Measurements from ENCODE around the gene FCGR3B.
"Not testable (repeated sequence)": the region's sequence is repeated elsewhere in the genome, so short reads cannot be mapped to it uniquely, and the experiment has no call there.

Gene FCGR3B

DNA sequence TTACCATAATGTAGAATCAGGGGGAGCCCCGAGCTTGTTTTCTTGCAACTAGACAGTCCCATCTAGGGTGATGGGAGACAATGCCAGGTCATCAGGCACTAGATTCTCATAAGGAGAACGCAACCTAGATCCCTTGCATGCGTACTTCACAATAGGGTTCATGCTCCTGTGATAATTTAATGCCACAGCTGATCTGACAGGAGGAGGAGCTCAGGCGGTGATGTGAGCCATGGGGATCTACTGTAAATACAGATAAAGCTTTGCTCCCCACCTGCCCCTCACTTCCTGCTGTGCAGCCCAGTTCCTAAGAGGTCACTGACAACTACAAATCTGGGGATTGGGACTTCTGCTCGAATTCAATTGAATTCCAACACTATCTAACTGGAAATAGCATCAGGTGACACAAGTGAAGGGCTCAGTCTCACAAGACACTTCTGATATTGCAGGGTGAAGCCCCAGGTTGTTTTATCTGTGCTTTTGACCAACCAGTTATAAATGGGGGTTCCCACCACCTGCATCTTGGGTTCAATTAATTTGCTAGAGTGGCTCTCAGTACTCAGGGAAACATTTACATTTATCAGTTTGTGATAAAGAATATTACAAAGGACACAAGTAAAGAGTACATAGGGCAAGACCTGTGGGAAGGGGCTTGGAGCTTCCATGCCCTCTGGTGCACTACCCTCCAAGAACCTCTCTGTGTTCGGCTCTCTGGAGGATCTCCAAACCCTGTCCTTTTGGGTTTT, 7.4 kb upstream of the FCGR3B start:
- DNase-seq = not testable (repeated sequence)

- not testable (repeated sequence) for DNase-seq
Measured at GRCh38 chr1:161636976-161637375, 6.0 kb upstream of the FCGR3B start.

- DNase-seq = not testable (repeated sequence)
Measured at GRCh38 chr1:161636189-161636782, 5.3 kb upstream of the FCGR3B start.

- DNase-seq = not testable (repeated sequence)
Measured at GRCh38 chr1:161634993-161635392, 4.0 kb upstream of the FCGR3B start.

DNA sequence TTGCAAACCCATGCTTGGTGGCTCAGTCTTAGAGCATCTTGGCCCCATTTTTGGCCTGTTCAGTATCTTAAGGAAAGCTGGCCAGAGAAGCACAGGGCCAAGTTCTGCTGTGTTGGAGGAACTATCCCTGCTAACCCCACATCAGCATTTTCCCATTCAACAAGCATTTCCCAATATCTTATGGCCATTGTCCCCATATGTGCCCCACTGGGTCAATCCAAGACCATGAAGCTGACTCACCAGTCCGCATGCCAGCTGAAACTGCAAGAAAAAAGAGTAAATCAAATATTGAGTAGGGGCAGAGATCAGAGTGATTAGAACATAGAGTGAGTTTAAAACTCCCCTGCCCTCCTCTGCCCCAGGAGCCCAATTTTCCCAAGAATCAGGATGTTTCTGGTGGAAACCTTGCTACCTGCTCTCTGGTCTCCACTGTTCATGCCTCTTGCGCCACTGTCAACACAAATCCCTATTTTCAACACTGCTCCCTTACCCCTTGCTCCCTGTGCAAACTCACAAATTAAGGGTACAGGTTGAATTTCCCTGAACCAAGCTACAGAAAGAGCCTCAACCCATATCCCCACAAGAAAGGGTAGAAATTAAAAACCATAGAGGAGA, 741 bp downstream of the FCGR3B start:
- not testable (repeated sequence) for DNase-seq

DNA sequence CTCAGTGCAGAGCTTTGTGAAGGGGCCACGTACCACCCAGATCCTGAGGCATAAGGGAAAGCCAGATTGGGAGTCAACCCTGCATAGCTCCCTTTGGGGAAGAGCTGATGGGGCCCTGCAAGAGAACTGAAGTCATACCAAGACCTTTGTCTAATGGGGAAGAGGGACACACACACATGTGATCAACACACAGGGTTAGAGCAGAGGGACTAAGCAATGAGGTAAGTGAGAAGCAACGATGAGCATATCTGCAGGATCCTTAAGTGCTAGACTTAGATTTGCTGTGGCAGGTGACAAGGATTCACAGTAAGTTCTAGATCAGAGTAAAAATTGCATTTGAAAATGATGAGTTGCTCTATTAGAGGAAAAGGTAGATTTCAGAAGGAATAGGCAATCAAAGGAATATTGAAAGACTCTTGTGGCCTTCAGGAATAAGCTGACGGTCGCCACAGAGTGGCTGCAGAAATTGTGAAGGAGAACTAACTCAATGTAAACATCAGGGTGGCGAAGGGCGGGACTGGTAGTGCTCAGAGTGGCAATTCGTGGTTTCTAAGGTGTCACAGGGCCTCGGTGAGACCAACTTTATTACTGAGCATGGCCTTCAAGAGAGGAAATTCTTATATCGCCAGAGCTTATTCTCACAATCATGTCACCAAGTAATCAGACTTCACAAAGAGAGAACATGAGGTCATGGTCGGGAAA, 4.4 kb downstream of the FCGR3B start:
- DNase-seq = not testable (repeated sequence)

DNA sequence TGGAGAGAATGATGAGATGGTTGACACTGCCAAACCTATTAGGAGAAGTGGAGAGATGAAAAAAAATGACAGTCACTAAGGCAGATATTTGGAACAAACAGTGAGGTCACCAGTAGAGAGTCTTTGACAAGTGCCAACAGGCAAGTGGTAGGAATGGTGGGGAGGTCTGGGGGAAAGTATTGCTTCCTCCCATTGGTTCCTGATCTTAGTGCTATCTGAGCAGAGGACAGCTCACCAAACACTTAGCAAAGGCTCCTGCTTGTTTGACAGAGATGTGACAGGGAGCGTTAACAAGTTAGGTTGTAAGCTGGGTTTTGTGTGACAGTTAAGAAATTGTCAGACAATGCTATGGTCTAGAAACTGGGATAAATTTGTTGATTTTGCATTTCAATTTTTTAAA, 6.4 kb downstream of the FCGR3B start:
- DNase-seq = not testable (repeated sequence)

DNA sequence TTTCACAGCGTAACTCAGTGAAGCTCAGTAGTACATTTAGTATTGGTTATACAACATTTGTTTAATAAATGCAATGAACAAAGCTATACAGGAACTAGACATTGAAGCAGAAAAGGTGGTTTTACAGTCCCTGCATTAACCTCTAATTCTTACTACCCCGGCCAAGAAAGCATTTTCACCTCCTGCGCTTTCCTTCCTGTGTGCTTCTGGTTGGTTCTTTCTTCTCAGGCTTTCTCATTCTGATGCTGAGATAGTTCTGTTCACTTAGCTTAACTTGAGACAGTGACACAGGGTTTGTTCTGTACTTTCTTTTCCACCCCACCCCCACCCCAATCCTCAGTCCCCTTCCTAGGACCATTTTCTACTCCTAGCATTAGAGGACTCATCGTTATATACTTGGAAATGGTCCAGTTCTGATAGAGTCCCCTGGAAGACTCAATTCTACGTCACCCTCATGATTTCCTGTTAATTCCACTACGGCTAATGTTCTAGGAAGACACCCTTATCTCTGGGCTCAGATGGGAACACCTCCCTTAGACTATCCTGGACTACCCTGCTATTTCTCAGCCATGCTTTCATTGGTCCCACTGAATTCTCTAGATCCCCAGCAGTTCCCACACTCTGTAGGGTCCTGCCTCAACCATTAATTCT, 7.5 kb downstream of the FCGR3B start:
- DNase-seq = not testable (repeated sequence)

GRCh38 chr1:161622054-161622453, 8.9 kb downstream of the FCGR3B start:
- not testable (repeated sequence) for DNase-seq

DNA sequence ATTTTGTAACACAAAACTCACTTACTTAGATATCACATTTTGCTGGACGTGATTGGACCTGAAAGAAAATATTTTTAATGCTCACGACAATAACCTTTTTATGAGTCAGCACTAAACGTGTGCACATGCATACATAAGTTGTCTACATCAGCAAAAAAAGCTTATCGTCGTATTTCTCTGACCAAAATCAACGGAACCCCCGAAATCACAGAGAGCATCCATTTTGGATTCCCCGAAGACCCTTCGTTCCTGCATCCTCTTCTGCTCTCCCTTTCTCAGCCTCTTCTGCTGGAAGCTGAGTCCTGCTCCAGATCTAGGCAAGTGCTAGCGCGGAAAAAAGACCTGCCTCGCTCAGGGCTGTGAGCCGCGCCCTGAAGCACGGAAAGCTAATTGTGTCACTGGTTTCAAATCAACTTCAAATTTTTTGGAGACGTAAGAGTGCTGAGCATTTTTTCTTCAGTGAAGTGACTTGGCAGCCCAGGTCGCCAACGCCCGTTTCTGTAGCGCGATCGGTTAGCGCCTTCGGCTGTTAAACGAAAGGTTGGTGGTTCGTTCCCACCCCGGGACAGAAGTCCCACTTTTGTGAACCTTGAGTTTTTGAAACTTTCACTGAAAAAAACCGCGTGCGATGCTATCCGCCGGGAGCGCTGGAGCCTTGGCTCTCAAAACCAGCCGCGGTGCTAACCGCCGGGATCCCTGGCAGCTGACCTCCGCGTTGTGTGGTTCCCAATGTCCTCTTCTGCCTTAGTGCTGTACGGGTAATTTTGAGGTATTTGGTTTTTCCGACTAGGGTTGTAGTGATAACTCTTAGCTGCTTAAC, 9.6 kb downstream of the FCGR3B start:
- peak; percentile 70 for DNase-seq

DNA sequence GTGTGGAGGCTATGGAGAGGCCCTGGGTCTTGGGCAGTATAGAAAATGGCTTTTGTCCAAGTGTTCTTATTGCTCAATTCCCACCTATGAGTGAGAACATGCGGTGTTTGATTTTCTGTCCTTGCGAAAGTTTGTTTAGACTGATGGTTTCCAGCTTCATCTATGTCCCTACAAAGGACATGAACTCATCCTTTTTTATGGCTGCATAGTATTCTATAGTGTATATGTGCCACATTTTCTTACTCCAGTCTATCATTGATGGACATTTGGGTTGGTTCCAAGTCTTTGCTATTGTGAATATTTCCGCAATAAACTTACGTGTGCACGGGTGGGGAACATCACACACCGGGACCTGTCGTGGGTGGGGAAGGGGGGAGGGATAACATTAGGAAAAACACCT, 10.6 kb downstream of the FCGR3B start:
- DNase-seq = not testable (repeated sequence)

DNA sequence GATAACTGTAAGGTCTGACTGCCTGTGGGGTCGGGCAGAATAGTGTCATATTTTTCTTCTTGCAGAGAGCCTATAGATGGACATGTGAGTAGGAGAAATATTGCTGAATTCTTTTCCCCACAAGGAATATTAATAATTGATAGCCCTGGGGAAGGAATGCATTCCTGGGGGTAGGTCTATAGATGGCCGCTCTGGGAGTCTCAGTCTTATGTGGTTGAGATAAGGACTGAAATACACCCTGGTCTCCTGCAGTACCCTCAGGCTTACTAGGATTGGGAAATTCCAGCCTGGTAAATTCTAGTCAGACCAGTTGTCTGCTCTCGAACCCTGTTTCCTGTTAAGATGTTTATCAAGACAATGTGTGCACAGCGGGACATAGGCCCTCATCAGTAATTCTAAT, 12.5 kb downstream of the FCGR3B start:
- DNase-seq = not testable (repeated sequence)

DNA sequence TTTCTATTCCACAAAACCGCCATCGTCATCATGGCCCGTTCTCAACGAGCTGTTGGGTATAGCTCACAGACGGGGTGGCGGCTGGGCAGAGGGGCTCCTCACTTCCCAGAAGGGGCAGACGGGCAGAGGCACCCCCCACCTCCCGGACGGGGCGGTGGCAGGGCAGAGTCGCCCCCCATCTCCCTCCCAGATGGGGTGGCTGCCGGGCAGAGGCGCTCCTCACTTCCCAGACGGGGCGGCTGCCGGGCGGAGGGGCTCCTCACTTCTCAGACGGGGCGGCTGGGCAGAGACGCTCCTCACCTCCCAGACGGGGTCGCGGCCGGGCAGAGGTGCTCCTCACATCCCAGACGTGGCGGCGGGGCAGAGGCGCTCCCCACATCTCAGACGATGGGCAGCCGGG, 14.6 kb downstream of the FCGR3B start:
- not testable (repeated sequence) for DNase-seq

DNA sequence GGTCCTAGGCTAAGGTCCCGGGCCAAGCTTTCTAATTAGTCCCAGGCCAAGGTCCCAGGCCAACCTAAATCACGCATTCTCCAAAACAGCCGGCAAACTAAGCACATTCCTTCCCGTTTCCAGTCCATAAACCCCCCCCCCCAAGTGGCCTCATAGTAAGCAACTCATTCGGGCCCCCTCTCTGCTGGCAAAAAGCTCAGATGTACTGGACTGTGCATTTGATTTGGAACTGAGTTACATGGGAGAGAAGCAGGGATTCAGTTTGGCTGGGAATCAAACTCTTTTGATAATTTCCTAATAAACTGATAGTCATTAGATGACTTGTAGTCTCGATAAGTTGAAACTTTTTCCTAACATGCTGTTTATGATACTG, 17.8 kb downstream of the FCGR3B start:
- not testable (repeated sequence) for DNase-seq

DNA sequence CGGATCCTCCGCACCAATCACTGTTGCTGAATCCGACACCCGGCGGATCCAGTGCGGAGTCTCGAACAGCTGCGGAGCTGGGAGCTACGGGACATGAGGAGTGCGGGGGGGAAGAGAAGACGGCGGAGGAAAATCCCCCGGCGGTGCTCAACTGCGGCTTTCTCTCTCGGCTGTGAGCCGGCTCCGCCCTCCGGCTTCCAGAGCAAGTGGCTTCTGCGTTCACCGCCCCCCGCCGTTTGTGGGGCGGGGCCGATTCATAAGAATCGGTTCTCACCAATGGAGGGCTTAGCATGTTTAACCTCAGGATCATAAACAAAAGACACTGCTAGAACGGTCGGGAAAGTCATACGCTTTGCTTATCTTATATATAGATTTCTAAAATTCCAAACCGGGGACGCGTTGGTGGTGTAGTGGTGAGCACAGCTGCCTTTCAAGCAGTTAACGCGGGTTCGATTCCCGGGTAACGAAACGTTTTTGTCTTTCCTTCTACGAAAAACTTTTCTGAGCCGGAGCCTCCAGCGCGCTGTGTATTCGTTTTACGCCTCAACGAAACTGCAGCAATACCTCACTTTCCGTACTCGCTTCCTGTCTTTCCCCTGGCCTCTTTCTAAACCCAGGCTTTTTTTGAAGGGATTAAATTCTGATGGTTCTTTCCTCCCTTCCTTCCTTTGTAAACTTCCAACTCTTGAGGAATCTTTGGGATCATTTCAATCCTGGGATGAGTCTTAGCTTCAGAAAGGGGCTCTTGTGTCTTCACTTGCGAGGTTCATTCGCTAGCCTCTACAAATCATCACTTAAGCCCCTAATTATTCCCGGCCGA, 18.4 kb downstream of the FCGR3B start:
- peak; percentile 93 for DNase-seq

DNA sequence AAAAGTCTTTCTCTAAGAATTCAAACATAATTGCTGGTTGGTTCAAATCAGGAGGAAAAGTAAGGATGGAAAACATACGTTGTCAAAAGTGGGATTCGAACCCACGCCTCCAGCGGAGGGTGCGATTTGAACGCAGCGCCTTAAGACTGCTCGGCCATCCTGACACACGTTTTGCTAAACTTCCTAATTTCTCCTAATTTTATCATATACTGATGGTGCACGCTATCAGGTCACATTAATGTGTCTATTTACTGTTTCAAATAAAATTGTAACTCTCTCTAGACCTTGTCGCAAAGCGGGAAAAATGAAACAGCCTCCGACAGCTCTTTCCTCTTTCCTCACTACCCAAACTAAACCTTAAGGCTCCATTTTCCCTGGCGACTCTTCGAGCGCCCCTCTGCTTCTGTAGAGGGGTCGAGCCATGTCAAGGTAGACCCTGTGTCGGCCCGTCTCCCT, 19.1 kb downstream of the FCGR3B start:
- DNase-seq = peak; percentile 68

GRCh38 chr1:161610198-161610597, 20.8 kb downstream of the FCGR3B start:
- DNase-seq = not testable (repeated sequence)

DNA sequence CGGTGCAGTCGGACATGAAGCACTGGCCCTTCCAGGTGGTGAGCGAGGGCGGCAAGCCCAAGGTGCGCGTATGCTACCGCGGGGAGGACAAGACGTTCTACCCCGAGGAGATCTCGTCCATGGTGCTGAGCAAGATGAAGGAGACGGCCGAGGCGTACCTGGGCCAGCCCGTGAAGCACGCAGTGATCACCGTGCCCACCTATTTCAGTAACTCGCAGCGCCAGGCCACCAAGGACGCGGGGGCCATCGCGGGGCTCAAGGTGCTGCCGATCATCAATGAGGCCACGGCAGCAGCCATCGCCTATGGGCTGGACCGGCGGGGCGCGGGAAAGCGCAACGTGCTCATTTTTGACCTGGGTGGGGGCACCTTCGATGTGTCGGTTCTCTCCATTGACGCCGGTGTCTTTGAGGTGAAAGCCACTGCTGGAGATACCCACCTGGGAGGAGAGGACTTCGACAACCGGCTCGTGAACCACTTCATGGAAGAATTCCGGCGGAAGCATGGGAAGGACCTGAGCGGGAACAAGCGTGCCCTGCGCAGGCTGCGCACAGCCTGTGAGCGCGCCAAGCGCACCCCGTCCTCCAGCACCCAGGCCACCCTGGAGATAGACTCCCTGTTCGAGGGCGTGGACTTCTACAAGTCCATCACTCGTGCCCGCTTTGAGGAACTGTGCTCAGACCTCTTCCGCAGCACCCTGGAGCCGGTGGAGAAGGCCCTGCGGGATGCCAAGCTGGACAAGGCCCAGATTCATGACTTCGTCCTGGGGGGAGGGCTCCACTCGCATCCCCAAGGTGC, 24.2 kb downstream of the FCGR3B start:
- not testable (repeated sequence) for DNase-seq

DNA sequence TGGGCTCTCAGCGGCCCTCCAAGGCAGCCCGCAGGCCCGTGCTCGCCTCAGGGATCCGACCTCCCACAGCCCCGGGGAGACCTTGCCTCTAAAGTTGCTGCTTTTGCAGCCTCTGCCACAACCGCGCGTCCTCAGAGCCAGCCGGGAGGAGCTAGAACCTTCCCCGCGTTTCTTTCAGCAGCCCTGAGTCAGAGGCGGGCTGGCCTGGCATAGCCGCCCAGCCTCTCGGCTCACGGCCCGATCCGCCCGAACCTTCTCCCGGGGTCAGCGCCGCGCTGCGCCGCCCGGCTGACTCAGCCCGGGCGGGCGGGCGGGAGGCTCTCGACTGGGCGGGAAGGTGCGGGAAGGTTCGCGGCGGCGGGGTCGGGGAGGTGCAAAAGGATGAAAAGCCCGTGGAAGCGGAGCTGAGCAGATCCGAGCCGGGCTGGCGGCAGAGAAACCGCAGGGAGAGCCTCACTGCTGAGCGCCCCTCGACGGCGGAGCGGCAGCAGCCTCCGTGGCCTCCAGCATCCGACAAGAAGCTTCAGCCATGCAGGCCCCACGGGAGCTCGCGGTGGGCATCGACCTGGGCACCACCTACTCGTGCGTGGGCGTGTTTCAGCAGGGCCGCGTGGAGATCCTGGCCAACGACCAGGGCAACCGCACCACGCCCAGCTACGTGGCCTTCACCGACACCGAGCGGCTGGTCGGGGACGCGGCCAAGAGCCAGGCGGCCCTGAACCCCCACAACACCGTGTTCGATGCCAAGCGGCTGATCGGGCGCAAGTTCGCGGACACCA, 25.0 kb downstream of the FCGR3B start:
- DNase-seq = peak; percentile 3

Data from kidney glomerular epithelial cell (primary cell).